WERI-Rb-1 (cell line): Measurements from ENCODE around the gene RAI1.

Source experiments
- DNase-seq: peaks from one replicate; pipeline ENCODE4 v3.0.0-alpha.2; 2020
- H3K27ac ChIP-seq: fragments of 250-450 bp; sonication (Bioruptor Pico); 2 replicates; pipeline ENCODE4 v1.5.1; 2020; ENCODE audit warnings: mild to moderate bottlenecking, moderate library complexity
- H3K27me3 ChIP-seq: fragments of 250-450 bp; sonication (Bioruptor Pico); 2 replicates; pipeline ENCODE4 v1.5.1; 2021; ENCODE audit warnings: mild to moderate bottlenecking, low read depth, moderate library complexity; ENCODE audit not compliant: insufficient read depth, severe bottlenecking
- H3K36me3 ChIP-seq: fragments of 250-450 bp; sonication (Bioruptor Pico); 2 replicates; pipeline ENCODE4 v1.5.1; 2020; ENCODE audit warnings: mild to moderate bottlenecking, moderate library complexity
- H3K4me3 ChIP-seq: 2 replicates; pipeline ENCODE4 v1.5.1; 2011; ENCODE audit warnings: low read depth, mild to moderate bottlenecking, control low read depth, low read length
- H3K9me3 ChIP-seq: fragments of 250-450 bp; sonication (Bioruptor Pico); 2 replicates; pipeline ENCODE4 v1.5.1; 2021; ENCODE audit warnings: mild to moderate bottlenecking, moderate library complexity; ENCODE audit not compliant: severe bottlenecking
- CTCF ChIP-seq: IDR thresholded peaks from 2 replicates; pipeline ENCODE4 v1.5.1; 2011; ENCODE audit warnings: low read depth, mild to moderate bottlenecking, control low read depth, inconsistent platforms, low read length

RAI1 gene

DNA sequence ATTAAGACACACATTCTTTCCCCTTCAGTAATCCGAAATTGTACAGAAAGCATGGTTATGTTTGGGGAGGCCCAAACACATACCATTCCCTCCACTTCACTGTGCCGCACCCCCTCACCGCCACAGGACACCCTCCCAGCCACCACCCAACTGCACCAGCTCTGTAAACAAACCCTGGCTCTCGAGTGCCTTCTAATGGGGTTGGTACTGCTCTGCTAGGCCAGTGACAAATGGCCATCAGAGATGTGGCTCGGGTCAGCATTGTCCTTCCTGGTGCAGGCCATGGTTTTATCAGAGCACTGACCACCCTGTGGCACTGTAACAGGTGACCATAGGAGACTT lies 179.5 kb downstream of the RAI1 start:
- no peak for TF ChIP-seq CTCF
- H3K27me3 ChIP-seq = no peaks in the 10 kb centered on the region
- no peak overlapping the region for H3K4me3 ChIP-seq
- H3K36me3 ChIP-seq = no peaks in the 10 kb centered on the region
- no peak overlapping the region for H3K27ac ChIP-seq
- H3K9me3 ChIP-seq = no peaks in the 10 kb centered on the region
- no peak for DNase-seq
